Nucleus accumbens (tissue), 56 donors: ENCODE data around the gene NAALADL2.

Experiments
- DNase-seq, 56 donors: peaks; one replicate each; lab custom pipeline; 2025; lab: John Stamatoyannopoulos, UW

The NAALADL2 gene

DNA sequence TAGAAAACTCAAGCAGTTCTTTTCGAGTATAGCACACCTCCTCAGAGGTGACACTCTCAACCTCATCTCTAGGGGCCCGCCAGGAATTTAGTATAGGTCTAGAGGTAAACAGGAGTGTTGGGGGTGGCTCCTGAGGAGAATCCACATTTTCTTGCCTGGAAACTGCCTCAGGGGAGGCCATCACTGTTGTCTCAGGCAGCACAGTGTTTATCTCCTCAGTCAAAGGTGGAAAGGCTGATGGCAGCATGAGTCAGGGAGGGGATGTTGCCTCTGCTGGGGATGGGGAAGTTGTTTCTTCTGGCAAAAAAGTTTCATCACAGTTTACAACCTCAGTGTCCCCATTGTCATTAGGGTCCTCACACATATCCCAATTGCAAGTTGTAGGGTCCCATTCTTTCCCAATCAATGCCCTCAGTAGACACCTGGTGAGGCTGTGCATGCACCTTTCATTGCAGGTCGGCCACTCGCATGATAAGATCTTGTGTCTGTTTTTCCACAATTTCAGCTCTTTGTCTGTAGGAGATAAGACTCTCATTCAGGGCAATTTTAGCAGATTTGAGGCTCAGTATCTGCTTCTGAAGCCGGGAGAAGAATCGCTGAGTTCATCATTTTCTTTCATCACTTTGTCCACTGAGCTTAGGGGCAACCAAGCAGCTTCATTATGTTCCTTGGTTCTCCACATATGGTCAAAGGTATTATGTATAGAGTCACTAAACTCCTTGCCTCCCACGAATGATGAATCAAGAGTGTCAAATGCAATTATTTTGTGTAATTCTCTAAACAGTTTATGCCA, 25.8 kb downstream of the NAALADL2 start:
- no peak for DNase-seq

DNA sequence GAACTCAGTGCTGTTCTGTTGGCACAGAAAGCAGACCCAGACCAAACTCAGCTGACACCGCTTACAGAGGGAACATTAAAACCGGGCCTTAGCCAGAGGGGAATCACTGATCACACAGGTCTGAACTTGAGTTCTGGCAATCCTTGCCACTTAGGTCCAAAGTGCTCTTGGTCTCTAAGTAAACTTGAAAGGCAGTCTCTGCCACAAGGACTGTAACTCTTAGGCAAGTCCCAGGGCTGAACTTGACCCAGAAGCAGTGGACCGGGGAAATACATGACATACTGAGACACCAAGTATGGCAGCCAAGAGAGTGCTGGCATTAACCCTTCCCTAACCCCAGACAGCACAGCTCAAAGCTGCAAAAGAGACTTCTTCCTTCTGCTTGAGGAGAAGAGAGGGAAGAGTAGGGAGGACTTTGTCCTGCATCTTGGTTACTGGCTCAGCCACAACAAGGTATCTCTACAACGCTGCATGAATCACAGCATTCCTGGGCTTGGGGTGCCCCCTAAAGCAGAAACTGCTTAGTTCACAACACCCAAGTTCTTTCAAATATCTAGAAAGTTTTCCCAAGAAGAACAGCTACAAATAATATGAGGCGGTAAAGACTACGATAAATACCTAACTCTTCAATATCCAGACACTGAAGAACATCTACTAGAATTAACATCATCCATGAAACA, 32.5 kb downstream of the NAALADL2 start:
- DNase-seq: no peak

DNA sequence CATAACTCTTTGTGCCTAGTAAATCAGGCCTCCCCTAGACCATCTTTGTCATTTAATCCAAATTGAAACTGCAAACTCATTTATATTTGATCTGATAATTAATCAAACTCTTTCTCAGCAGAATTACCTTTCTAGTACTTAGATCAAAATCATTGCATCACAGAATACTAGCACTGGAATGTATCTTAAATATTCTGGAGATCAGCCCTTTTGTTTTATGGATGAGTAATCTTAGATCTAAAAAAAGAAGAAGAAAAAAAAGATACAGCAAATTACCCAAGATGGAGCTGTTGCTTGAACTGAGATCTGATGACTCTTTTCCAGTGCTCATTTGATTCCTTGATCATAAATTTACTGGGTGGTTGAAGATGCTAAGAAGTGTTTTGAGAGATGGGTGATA, 47.9 kb downstream of the NAALADL2 start:
- no peak for DNase-seq

DNA sequence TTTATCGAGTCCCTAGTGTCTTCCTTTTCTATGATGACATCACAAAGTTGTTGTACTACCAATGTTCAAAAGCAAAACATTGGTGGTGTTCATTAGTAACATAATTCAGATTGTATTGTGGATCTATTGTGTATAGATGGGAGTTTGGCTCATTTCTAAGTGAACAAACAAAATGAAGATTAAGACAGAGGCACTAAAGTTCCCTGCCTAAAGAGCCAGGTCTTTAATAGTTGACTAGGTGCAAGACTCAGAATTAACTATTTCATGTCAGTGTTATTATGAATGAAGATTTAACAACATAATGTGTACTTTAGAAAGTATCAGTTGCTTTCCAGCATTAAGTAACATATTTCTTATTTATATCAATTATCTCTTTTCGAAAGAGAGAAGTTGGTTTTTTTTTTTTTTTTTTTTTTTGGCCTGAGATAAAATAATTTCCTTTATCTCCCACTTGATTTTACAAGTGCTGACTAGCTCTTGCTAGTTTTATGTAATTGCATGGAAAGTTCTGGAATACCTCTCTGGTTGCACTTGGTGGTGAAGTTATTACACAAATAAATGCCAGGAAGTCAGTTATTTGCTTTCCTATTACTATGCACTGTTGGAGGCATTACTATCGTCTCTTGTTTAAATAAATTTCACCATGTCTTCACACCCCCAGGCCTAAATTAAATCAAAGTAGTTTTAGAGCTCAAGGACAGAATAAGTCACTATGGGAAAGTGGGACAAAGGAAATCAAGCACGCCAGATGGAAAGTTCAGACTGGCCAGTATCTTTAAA, 48.7 kb downstream of the NAALADL2 start:
- DNase-seq: no peak

DNA sequence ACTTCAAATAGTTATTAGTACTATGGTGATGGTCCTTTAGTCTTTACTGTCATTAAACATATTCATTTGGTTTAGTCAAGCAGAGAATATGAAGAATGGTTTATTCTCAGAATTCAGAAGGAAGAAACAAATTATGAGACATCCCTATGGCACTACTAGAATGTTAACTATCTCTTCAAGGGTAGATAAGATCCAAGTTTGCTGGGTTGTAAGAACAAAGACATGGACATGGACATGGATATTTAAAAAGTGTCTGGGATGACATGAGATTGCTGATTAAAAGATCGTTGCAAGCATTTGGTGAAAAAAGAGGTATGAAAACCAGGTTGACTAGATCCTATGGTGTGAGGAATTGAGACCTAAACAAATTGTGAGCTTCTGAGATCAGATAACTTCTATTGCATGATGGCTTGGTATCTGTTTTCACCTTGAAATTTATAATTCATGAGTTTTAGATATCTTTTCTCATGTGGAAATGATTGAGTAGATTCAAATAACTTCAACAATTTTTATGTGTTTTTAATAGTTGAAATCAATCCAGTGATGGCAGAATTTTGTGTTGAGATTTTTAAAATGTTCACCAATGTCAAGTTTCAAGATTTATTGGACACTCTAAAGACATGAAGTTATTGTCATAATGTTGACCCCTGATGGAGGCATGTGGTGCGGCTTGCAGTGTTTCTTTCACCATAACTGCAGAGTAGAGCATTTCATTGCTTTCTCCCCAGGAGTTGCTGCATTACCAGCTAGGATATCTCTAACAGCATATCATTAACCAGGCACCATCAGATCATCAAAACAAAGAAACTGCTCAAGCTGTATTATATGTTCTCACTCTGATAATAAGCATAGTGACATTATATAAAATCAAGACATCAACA, 72.6 kb downstream of the NAALADL2 start:
- no peak for DNase-seq

DNA sequence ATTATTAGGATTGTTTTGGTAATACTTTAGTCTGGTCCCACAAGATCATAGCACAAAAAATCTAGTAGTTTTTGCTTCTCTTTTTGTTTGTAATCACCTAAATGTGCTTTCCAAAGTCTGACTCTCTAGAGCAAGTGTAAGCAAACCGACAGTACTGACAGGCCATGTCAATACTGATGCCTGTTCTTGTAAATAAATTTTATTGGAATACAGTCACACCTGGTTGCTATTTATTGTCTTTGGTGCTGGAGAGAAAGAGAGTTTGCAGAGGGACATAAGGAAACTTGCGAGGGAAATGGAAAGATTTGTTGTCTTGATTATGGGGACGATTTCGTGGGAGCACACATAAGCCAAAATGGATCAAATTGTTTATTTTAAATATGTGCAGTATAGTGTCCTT, 77.5 kb downstream of the NAALADL2 start:
- DNase-seq: no peak

DNA sequence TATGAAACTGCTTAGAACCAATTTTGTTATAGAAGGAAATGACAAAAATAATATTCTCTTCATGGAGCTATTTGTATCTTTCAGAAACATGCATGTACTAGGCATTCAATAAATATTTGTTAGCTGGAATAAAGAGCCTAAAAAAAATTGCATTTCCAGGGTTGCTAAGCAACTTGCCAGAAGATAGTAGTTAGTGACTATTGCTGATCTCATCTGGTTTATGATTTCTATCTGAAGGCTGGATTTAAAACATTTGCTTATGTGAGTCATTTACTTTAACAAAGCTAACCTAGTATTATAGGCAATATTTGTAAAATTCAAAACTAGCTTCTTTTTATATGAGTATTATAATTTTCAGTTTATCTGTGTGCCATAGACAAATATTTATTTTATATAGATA, 78.3 kb downstream of the NAALADL2 start:
- no peak for DNase-seq

DNA sequence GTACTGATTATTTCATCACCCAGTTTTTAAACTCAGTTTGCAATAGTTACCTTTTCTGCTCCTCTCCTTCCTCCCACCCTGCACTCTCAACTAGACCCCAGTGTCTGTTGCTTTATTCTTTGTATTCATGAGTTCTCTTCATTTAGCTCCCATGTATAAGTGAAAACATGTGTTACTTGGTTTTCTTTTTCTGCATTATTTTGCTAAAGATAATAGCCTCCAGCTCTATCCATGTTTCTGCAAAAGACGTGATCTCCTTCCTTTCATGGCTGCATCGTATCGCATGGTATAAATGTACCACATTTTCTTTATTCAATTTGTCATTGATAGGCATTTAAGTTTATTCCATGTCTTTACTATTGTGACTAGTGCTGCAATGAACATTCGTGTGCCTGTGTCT, 79.0 kb downstream of the NAALADL2 start:
- DNase-seq: no peak

- no peak for DNase-seq
These were observed 81.0 kb downstream of the NAALADL2 start for GRCh38 chr3:174940151-174940550.

- no peak for DNase-seq
These were observed 86.1 kb downstream of the NAALADL2 start for GRCh38 chr3:174945276-174945675.

DNA sequence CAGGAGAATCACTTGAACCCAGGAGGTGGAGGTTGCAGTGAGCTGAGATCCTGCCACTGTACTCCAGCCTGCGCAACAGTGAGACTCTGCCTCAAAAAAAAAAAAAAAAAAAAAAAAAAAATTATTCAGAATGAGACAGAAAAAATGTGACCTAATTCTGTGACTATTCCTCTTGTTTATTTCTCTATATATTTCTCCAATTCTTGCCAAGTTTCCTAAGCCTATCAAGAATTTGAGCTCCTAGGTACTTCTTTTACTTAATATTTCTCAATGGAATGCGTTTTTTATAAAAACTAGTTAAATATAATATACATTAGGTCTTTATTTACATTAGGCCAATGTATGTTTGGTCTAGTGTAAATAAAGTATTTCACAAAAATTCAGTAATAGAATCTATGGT, 86.8 kb downstream of the NAALADL2 start:
- DNase-seq: no peak

GRCh38 chr3:174949523-174949922, 90.4 kb downstream of the NAALADL2 start:
- no peak for DNase-seq

DNA sequence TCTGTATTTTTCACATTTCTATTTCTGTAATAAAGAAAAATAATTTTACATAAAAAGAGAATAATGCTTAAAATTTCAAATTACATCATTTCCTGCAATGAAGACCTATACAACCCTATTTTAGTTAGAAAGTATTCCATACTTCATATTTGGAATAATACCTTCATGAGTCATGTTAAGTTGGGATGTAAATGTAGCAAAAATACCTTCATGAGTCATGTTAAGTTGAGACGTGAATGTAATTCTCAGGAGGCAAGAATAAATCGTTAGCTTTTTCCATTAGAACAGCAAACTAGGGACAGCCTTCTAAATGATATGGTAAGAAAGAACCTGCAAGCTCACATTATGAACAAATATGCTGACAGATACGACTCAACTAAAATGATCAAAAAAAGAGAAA, 91.9 kb downstream of the NAALADL2 start:
- no peak for DNase-seq

GRCh38 chr3:174951498-174952005, 92.4 kb downstream of the NAALADL2 start:
- DNase-seq: no peak

DNA sequence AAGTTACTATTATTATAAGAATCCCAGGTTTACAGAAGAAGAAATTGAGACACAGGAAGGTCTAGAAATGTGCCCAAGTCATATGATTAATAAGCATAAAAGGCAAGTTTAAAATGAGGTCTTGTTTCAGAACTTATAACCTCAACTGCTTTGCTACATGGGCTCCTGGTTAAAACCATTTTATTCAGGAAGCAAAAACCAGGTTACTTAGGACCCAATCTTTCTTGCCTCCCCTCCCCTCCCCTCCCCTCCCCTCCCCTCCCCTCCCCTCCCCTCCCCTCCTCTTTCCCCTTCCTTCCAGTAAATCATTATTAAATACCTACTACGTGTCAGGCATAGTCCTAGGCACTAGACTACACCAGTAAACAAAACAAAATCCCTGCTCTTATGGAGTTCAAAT, 93.9 kb downstream of the NAALADL2 start:
- no peak for DNase-seq

DNA sequence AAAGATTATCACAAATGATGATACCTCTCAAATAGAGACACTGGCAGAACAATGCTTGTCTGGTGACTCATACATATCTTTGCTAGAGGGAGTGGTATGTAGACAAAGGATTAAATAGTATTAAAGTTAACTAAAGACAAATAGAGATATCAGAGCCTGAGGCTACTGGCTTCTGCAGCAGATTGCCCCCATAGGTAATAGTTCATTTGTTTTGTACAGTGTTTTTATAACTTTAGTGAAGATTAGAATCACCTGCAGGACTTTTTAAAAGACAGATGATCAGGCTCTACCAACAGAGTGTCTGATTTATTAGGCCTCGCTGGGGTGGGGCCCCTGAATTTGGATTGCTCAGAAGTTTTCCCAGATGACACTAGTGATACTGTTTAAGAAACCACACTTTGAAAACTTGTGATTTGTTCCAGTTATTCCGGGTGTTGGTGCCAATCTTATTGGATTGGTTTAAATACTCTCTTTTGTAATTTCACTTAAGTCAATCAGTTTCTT, 96.4 kb downstream of the NAALADL2 start:
- DNase-seq: no peak

DNA sequence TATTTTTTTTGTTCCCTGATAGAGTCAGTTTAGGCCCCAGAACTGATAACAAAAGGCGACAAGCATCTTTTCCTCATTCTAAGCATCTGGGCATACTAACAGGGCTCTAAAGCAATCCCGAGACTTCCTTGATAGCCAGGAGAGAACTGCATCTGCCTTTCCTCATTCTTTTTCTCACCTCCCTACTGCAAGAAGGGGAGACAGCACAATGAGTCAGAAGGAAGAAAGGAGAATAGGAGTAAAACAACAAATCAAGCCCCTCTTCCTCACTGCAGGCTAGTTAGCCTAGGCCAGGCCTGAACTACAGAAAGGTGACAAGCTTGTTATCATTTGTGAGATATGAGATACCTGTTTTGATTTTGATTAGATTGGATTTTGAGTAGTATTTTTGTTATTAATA, 97.9 kb downstream of the NAALADL2 start:
- DNase-seq: no peak

GRCh38 chr3:174957551-174958001, 98.4 kb downstream of the NAALADL2 start:
- no peak for DNase-seq

DNA sequence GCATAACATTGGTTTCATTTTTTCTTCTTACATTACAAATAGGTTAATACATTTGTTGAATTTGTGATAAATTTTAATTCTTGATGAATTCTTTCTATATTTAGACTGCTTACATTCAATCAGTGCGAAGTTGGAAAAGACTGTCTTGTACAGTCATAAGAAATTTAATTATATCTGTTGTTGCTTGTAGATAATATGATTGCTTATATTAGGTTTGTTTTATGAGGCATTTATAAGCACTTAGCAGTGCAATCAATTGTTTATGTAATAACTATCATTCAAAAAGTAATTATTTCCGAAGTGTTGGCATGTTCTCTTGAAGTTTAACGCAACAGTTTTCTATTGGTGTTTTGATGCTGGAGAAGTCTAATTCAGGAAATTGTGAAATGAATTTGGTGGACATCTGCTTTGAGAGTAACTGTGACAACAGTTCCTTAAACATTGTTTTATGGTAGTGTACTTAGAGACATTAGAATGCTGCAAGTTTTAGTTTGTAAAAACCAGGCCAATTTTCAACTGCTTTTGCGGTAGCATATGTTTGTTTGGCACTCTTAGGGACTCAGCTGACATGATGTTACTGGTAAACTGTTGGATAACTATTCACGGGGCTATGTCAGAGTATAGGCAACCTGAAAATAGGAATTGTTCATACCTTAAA, 99.7 kb downstream of the NAALADL2 start:
- no peak for DNase-seq
